ENCODE data around the gene NAA10. TPM values are rescaled to one million over a fixed set of nuclear protein-coding genes. Genes with fewer than 3 reads are reported as not detected.

NAA10 gene
- total RNA-seq, 1 experiment from 2014 or later: 91.3 TPM

- H3K36me3 ChIP-seq (ENCODE audit: control insufficient read depth, insufficient read depth, low read length): peaks cover 3% of the 10 kb centered on the region
- Mint-ChIP-seq H3K9me3 (ENCODE audit: unreplicated experiment) (no peaks in the 10 kb centered on the region), H3K36me3 (ENCODE audit: insufficient read depth, unreplicated experiment) (peaks cover 29% of the 10 kb centered on the region), H3K27ac (ENCODE audit: unreplicated experiment) (no peak overlapping the region), H3K4me1 (ENCODE audit: low read depth, unreplicated experiment) (no peaks in the 10 kb centered on the region), H3K27me3 (ENCODE audit: insufficient read depth, unreplicated experiment) (no peaks in the 10 kb centered on the region), H3K4me3 (ENCODE audit: unreplicated experiment) (no peak overlapping the region)
- no TSS peak for BruUV-seq (replicated peaks)
- ChIA-PET POLR2A (no interaction called here), CTCF (interaction anchor here (1.3 kb wide), 1 partner anchor 17 kb away, joined by 3 read pairs; no protein-coding TSS in a partner anchor)
- H3K4me1 ChIP-seq: no peaks in the 10 kb centered on the region
- no peak overlapping the region for H3K4me3 ChIP-seq (ENCODE audit: low read depth, low read length)
- TF ChIP-seq, protein P1, sequence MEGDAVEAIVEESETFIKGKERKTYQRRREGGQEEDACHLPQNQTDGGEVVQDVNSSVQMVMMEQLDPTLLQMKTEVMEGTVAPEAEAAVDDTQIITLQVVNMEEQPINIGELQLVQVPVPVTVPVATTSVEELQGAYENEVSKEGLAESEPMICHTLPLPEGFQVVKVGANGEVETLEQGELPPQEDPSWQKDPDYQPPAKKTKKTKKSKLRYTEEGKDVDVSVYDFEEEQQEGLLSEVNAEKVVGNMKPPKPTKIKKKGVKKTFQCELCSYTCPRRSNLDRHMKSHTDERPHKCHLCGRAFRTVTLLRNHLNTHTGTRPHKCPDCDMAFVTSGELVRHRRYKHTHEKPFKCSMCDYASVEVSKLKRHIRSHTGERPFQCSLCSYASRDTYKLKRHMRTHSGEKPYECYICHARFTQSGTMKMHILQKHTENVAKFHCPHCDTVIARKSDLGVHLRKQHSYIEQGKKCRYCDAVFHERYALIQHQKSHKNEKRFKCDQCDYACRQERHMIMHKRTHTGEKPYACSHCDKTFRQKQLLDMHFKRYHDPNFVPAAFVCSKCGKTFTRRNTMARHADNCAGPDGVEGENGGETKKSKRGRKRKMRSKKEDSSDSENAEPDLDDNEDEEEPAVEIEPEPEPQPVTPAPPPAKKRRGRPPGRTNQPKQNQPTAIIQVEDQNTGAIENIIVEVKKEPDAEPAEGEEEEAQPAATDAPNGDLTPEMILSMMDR (IDR thresholded peaks at IDR 0.05; ENCODE audit: insufficient read depth in 1 of 2, low read depth in 1 of 2, low read length in 1 of 2, severe bottlenecking in 1 of 2, unreplicated experiment in 1 of 2): no peak
- no peaks in the 10 kb centered on the region for H3K9me3 ChIP-seq
- H3K27me3 ChIP-seq (replicated peaks; ENCODE audit: control insufficient read depth, insufficient read depth, low read length): no peaks in the 10 kb centered on the region
- intact Hi-C loops (cut with micrococcal nuclease; ENCODE audit: unreplicated experiment): no loop called here
- no peak for DNase-seq
Observed at GRCh38 chrX:153966283-153966688, 31.4 kb upstream of the NAA10 start.

GRCh38 chrX:153965406-153965805, 30.6 kb upstream of the NAA10 start:
- Mint-ChIP-seq H3K36me3 (ENCODE audit: insufficient read depth, unreplicated experiment) (peaks cover 30% of the 10 kb centered on the region), H3K4me3 (ENCODE audit: unreplicated experiment) (no peak overlapping the region), H3K4me1 (ENCODE audit: low read depth, unreplicated experiment) (no peaks in the 10 kb centered on the region), H3K27me3 (ENCODE audit: insufficient read depth, unreplicated experiment) (no peaks in the 10 kb centered on the region), H3K9me3 (ENCODE audit: unreplicated experiment) (no peaks in the 10 kb centered on the region), H3K27ac (ENCODE audit: unreplicated experiment) (no peak overlapping the region)
- H3K4me3 ChIP-seq (ENCODE audit: low read depth, low read length): no peak overlapping the region
- no TSS peak for BruUV-seq (replicated peaks)
- H3K36me3 ChIP-seq (ENCODE audit: control insufficient read depth, insufficient read depth, low read length): peaks cover 3% of the 10 kb centered on the region
- CTCF ChIA-PET: no interaction called here
- no peaks in the 10 kb centered on the region for H3K9me3 ChIP-seq
- no peak for DNase-seq
- TF ChIP-seq, protein P1 (IDR thresholded peaks at IDR 0.05; ENCODE audit: insufficient read depth in 1 of 2, low read depth in 1 of 2, low read length in 1 of 2, severe bottlenecking in 1 of 2, unreplicated experiment in 1 of 2): no peak
- H3K4me1 ChIP-seq: no peaks in the 10 kb centered on the region
- POLR2A ChIA-PET: no interaction called here
- intact Hi-C loops (cut with micrococcal nuclease; ENCODE audit: unreplicated experiment): no loop called here
- H3K27me3 ChIP-seq (replicated peaks; ENCODE audit: control insufficient read depth, insufficient read depth, low read length): no peaks in the 10 kb centered on the region

GRCh38 chrX:153964105-153964504, 29.3 kb upstream of the NAA10 start:
- Mint-ChIP-seq H3K36me3 (ENCODE audit: insufficient read depth, unreplicated experiment) (peaks cover 37% of the 10 kb centered on the region), H3K9me3 (ENCODE audit: unreplicated experiment) (no peaks in the 10 kb centered on the region), H3K4me1 (ENCODE audit: low read depth, unreplicated experiment) (no peaks in the 10 kb centered on the region), H3K27ac (ENCODE audit: unreplicated experiment) (no peak overlapping the region), H3K4me3 (ENCODE audit: unreplicated experiment) (no peak overlapping the region), H3K27me3 (ENCODE audit: insufficient read depth, unreplicated experiment) (no peaks in the 10 kb centered on the region)
- no peak for DNase-seq
- ChIA-PET CTCF (no interaction called here), POLR2A (no interaction called here)
- H3K27me3 ChIP-seq (replicated peaks; ENCODE audit: control insufficient read depth, insufficient read depth, low read length): no peaks in the 10 kb centered on the region
- no TSS peak for BruUV-seq (replicated peaks)
- H3K36me3 ChIP-seq (ENCODE audit: control insufficient read depth, insufficient read depth, low read length): peaks cover 3% of the 10 kb centered on the region; the same call in 1 of the 2 replicates
- H3K4me3 ChIP-seq (ENCODE audit: low read depth, low read length): no peak overlapping the region
- intact Hi-C loops (cut with micrococcal nuclease; ENCODE audit: unreplicated experiment): no loop called here
- TF ChIP-seq, protein P1 (IDR thresholded peaks at IDR 0.05; ENCODE audit: insufficient read depth in 1 of 2, low read depth in 1 of 2, low read length in 1 of 2, severe bottlenecking in 1 of 2, unreplicated experiment in 1 of 2): no peak
- H3K4me1 ChIP-seq: no peaks in the 10 kb centered on the region
- no peaks in the 10 kb centered on the region for H3K9me3 ChIP-seq
